DMS 273 treated with DMSO at 0.1 percent for 48 hours (cell line): ENCODE data around the gene SF3B6.

Experiments
- DNase-seq: peaks from one replicate; lab custom pipeline; 2025; lab: John Stamatoyannopoulos, UW

SF3B6 gene

DNA sequence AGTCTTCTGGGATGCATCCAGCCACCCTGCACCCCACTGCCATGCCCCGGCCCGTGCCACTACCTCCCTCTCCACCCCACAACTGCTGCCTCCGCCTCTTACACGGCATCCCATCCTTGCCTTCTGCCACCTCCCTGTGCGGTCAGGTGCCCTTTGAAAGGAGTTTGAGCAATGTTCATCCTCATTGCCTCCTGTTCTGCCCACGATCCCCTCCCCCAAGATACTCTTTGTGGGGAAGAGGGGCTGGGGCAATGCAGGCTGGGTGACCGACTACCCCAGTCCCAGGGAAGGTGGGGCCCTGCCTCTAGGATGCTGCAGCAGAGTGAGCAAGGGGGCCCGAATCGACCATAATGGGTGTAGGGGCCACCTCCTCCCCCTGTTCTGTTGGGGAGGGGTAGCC is 57.9 kb downstream of the SF3B6 start:
- no peak for DNase-seq

DNA sequence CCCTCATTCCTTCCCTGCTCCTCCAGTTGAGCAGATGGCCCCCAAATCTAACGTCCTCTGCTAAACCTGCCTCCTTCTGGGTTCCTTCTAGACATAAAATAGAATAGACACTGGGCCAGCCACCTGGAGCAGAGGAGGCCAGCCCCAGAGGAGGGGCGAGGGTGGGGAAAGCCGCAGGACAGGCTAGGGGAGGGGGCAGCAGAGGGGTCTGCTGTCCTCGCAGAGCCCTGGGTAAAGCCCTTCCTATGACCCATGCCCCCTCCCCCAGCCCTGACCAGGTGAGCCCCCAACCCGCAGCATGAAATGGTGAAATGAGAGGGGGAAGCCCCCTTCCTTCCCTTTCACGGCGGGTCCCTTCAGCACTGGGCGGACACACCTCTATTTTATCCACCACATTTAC is 58.4 kb downstream of the SF3B6 start:
- DNase-seq: no peak
